Astrocyte of the spinal cord (primary cell): Measurements from ENCODE around the gene RUBCN.
"Not testable (repeated sequence)": the region's sequence is repeated elsewhere in the genome, so short reads cannot be mapped to it uniquely, and the experiment has no call there.

ENCODE experiments used
- DNase-seq: peaks from one replicate; pipeline ENCODE4 v3.0.0; 2011; ENCODE audit warnings: low read depth, low spot score
- H3K4me3 ChIP-seq: 2 replicates; pipeline ENCODE4 v1.5.1; 2011; ENCODE audit warnings: low read depth, mild to moderate bottlenecking, low read length, moderate library complexity
- in situ Hi-C: cut with HindIII; loops from 2 replicates; pipeline ENCODE4 v1.10.0; 2017; ENCODE audit warnings: low sequenced_read_pairs
- TF ChIP-seq, protein P1 (sequence below): IDR thresholded peaks from 2 replicates; pipeline ENCODE4 v1.5.1; 2012; ENCODE audit warnings: low read depth, mild to moderate bottlenecking, low read length, inconsistent platforms

RUBCN gene

DNA sequence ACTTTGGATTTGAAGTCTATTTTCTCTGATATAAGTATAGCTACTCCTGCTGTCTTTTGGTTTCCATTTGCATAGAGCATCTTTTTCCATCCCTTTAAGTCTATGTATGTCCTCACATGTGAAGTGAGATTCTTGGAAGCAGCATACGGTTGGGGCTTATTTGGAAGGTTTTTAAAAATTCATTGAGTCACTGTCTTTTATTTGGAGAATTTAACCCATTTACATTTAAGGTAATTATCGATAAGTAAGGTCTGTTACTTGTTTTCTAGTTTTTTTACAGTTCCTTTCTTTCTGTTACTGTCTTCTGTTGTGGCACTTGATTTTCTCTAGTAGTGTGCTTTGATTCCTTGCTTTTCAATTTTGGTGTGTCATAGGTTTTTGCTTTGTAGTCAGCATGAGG, 14.0 kb downstream of the RUBCN start:
- H3K4me3 ChIP-seq: no peak overlapping the region
- in situ Hi-C loops: no loop called here
- DNase-seq: no peak
- TF ChIP-seq, protein P1, sequence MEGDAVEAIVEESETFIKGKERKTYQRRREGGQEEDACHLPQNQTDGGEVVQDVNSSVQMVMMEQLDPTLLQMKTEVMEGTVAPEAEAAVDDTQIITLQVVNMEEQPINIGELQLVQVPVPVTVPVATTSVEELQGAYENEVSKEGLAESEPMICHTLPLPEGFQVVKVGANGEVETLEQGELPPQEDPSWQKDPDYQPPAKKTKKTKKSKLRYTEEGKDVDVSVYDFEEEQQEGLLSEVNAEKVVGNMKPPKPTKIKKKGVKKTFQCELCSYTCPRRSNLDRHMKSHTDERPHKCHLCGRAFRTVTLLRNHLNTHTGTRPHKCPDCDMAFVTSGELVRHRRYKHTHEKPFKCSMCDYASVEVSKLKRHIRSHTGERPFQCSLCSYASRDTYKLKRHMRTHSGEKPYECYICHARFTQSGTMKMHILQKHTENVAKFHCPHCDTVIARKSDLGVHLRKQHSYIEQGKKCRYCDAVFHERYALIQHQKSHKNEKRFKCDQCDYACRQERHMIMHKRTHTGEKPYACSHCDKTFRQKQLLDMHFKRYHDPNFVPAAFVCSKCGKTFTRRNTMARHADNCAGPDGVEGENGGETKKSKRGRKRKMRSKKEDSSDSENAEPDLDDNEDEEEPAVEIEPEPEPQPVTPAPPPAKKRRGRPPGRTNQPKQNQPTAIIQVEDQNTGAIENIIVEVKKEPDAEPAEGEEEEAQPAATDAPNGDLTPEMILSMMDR: no peak

DNA sequence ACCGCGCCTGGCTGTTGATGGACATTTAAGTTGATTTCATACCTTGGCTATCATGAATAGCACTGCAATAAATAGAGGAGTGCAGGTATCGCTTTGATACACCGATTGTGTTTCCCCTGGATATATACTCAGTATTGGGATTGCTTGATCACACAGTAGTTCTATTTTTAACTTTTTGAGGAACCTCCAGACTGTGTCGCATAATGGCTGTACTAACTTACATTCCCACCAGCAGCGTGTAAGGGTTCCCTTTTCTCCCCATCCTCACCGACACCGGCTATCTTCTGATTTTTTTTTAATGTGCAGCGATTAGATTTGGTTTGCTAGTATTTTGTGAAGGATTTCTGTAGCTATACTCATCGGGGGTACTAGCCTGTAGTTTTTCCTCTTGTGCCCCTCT, 16.0 kb downstream of the RUBCN start:
- no peak overlapping the region for H3K4me3 ChIP-seq
- TF ChIP-seq, protein P1: no peak
- in situ Hi-C loops: no loop called here
- no peak for DNase-seq

DNA sequence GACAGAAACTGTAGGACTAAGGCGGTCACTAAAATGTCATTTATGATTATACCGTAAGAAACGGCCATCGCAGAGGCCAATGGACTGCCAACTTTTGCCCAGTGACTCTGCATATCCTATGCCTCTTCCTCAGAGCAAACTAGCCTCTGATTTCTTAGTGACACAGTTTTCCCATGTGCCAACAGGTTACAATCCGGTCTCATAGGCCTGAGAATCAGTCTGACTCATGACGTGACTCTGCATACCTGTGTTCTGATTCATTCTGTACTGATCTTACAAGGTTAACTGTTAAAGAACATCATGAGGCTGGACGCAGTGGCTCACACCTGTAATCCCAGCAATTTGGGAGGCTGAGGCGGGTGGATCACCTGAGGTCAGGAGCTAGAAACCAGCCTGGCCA, 17.8 kb downstream of the RUBCN start:
- DNase-seq: peak; percentile 88
- H3K4me3 ChIP-seq: no peak overlapping the region
- TF ChIP-seq, protein P1: no peak
- in situ Hi-C loops: no loop called here

DNA sequence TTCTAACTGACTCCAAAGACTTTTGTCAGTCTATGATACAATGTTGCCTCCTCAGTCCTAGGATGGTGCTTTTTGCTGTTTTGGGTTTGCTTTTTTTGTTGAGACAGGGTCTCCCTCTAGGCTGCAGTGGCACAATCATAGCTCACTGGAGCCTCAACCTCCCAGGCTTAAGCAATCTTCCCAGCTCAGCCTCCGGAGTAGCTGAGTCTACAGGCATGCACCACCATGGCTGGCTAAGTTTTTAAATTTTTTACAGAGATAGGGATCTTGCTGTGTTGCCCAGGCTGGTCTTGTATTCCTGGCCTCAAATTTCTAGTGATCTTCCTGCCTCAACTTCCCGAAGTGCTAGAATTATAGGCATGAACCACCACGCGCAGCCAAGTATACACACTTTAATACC, 22.5 kb downstream of the RUBCN start:
- in situ Hi-C loops: no loop called here
- DNase-seq: no peak
- TF ChIP-seq, protein P1: no peak
- H3K4me3 ChIP-seq: no peak overlapping the region

DNA sequence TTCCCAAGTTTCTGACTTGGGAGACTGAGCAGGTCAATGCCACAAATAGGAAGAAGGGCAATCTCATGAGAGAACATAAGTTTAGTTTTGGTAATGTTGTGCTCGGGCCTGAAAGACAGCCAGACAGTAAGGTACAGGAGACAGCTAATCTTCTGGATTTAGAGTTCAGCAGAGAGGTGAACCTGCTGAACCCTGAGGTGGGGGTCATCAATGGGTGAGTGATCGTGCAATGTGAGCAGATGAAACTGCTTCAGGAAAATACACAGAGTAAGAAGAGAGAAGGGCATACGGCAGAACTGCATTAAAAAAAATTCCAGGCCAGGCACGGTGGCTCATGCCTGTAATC, 23.3 kb downstream of the RUBCN start:
- in situ Hi-C loops: no loop called here
- H3K4me3 ChIP-seq: no peak overlapping the region
- no peak for DNase-seq
- TF ChIP-seq, protein P1: no peak

DNA sequence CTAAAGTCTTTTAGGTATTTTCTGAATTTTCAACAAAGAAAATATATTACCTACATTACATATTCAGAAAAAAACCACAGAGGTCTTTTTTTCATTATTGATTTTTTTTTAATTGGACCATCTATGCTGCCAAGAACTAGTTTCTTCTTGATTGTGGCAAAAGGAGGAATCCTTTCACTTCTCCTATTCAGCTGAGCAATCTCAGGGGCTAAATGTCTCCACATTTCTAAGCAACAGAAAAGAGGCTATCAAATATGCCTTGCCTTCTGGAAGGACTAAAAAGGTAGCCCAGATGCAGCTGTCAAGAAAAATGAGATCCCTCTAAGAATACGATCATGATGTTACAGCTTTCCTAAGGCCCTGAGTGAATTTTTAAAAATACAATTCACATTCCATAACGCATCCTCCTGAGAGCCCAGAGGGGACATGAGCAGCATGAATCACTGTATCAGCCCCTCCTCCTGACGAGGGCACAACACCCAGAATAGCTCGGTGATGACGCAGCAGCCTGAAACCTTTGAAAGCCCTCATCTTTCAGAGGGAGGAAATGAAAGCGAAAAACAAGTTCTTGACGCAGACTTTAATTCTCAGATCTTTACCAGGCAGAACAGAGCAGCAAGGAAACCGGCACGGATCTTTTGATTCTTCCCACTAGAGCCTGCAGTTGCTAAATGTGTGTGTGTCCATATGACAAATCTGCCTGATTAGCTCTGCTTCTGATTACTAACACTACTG, 24.6 kb downstream of the RUBCN start:
- DNase-seq: peak; percentile 98
- peak overlapping the region; percentile 41 for H3K4me3 ChIP-seq
- in situ Hi-C loops: no loop called here
- TF ChIP-seq, protein P1: no peak

DNA sequence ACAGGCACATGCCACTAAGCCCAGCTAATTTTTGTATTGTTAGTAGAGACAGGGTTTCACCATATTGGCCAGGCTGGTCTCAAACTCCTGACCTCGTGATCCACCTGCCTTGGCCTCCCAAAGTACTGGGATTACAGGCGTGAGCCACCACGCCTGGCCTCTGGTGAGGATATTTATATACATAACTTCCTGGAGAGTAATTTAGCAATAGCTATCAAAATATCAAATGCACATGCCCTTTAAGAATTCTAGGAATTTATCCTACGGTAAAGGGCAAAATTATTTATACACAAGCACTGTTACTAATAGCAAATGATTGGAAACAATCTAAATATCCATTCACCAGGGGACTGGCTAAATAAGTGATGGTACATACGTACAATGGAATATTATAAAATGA, 25.7 kb downstream of the RUBCN start:
- H3K4me3 ChIP-seq, in situ Hi-C loops: not testable (repeated sequence)
- peak; percentile 14 for DNase-seq
